Neural cell (in vitro differentiated cells): ENCODE data around the gene SPOCK1. TPM values are rescaled to one million over a fixed set of nuclear protein-coding genes. Genes with fewer than 3 reads are reported as not detected.

ENCODE experiments used
- H2AFZ ChIP-seq: fragments of 200-600, 300-800 bp; sonication (generic), shearing (Covaris generic); 2 replicates; pipeline ENCODE4 v1.6.0; 2014; ENCODE audit warnings: low read depth, mild to moderate bottlenecking, antibody characterized with exemption, low read length, moderate library complexity
- H3F3A ChIP-seq: fragments of 200-600 bp; shearing (Covaris generic); 2 replicates; pipeline ENCODE4 v1.6.1; 2016; ENCODE audit warnings: mild to moderate bottlenecking, moderate library complexity, mixed read lengths, antibody characterized with exemption, low read length; ENCODE audit not compliant: insufficient read depth, poor library complexity, severe bottlenecking
- H3K27ac ChIP-seq: fragments of 200-600, 300-800 bp; sonication (generic), shearing (Covaris generic); 2 replicates; pipeline ENCODE4 v1.5.1; 2014; ENCODE audit warnings: mild to moderate bottlenecking, low read length, moderate library complexity
- H3K27me3 ChIP-seq: fragments of 300-800, 200-600 bp; sonication (generic), shearing (Covaris generic); 2 replicates; pipeline ENCODE4 v1.6.0; 2014; ENCODE audit warnings: mild to moderate bottlenecking, low read depth, low read length, moderate library complexity; ENCODE audit not compliant: insufficient read depth
- H3K36me3 ChIP-seq: fragments of 300-800, 200-600 bp; sonication (generic), shearing (Covaris generic); 2 replicates; pipeline ENCODE4 v1.5.1; 2014; ENCODE audit warnings: mild to moderate bottlenecking, antibody characterized with exemption, low read length, moderate library complexity; ENCODE audit not compliant: insufficient read depth
- H3K4me2 ChIP-seq: fragments of 300-800, 200-600 bp; sonication (generic), shearing (Covaris generic); 2 replicates; pipeline ENCODE4 v1.6.0; 2014; ENCODE audit warnings: mild to moderate bottlenecking, low read length
- H3K4me3 ChIP-seq: fragments of 300-800, 200-600 bp; sonication (generic), shearing (Covaris generic); 2 replicates; pipeline ENCODE4 v1.5.1; 2014; ENCODE audit warnings: mild to moderate bottlenecking, low read length, moderate library complexity
- H3K79me2 ChIP-seq: fragments of 200-600 bp; shearing (Covaris generic); replicated peaks from 2 replicates; pipeline ENCODE4 v1.6.0; 2014; ENCODE audit warnings: mild to moderate bottlenecking, low read length, moderate library complexity; ENCODE audit not compliant: insufficient read depth
- H3K9ac ChIP-seq: fragments of 300-800, 200-600 bp; sonication (generic), shearing (Covaris generic); 2 replicates; pipeline ENCODE4 v1.6.1; 2016; ENCODE audit warnings: mild to moderate bottlenecking, low read length, mixed read lengths
- H3K9me2 ChIP-seq: fragments of 200-600 bp; shearing (Covaris generic); 2 replicates; pipeline ENCODE4 v1.6.1; 2016; ENCODE audit warnings: mild to moderate bottlenecking, low read length, mixed read lengths; ENCODE audit not compliant: insufficient read depth
- H3K9me3 ChIP-seq: fragments of 200-600, 300-800 bp; sonication (generic), shearing (Covaris generic); 2 replicates; pipeline ENCODE4 v1.6.1; 2016; ENCODE audit warnings: mild to moderate bottlenecking, mixed run types, low read length, moderate library complexity, mixed read lengths
- H4K20me1 ChIP-seq: fragments of 200-600 bp; shearing (Covaris generic); 2 replicates; pipeline ENCODE4 v1.6.1; 2016; ENCODE audit warnings: mild to moderate bottlenecking, mixed run types; ENCODE audit not compliant: insufficient read depth
- EP300 ChIP-seq: fragments of 450-650 bp; conservative IDR thresholded peaks from 2 replicates; pipeline ENCODE4 v1.6.1; 2014; ENCODE audit warnings: antibody characterized with exemption, mild to moderate bottlenecking, moderate library complexity; ENCODE audit not compliant: poor library complexity, severe bottlenecking
- EZH2 ChIP-seq: fragments of 200-600, 300-800 bp; shearing (Covaris generic), sonication (generic); IDR thresholded peaks from 2 replicates; pipeline ENCODE4 v1.6.1; 2014; ENCODE audit warnings: antibody characterized with exemption, low read length, borderline replicate concordance, mild to moderate bottlenecking; ENCODE audit not compliant: insufficient read depth, poor library complexity, severe bottlenecking
- MXI1 ChIP-seq: fragments of 450-650 bp; conservative IDR thresholded peaks from 2 replicates; pipeline ENCODE4 v1.6.1; 2014; ENCODE audit warnings: antibody characterized with exemption, mild to moderate bottlenecking; ENCODE audit not compliant: poor library complexity, severe bottlenecking
- POLR2AphosphoS5 ChIP-seq: IDR thresholded peaks from 2 replicates; pipeline ENCODE4 v1.6.1; 2012
- RAD21 ChIP-seq: fragments of 450-650 bp; conservative IDR thresholded peaks from 2 replicates; pipeline ENCODE4 v1.6.1; 2014; ENCODE audit warnings: antibody characterized with exemption, mild to moderate bottlenecking, moderate library complexity
- SMC3 ChIP-seq: fragments of 450-650 bp; conservative IDR thresholded peaks from 2 replicates; pipeline ENCODE4 v1.6.1; 2014; ENCODE audit warnings: antibody characterized with exemption, mild to moderate bottlenecking, moderate library complexity; ENCODE audit not compliant: poor library complexity
- TAF1 ChIP-seq: IDR thresholded peaks from 2 replicates; pipeline ENCODE4 v1.6.1; 2012; ENCODE audit warnings: low read depth
- polyA plus RNA-seq: library from polyadenylated mRNA; depleted of rRNA; stranded (reverse); fragments of >200 nt; gene quantifications from 2 replicates; pipeline ENCODE4 v1.2.3, GENCODE V29; 2014
- TF ChIP-seq, protein P1 (sequence below): fragments of 450-650 bp; IDR thresholded peaks from 2 replicates; pipeline ENCODE4 v1.5.1; 2014; ENCODE audit warnings: antibody characterized with exemption, mild to moderate bottlenecking, moderate library complexity; ENCODE audit not compliant: poor library complexity, severe bottlenecking
- TF ChIP-seq, protein P2 (sequence below): IDR thresholded peaks from 2 replicates; pipeline ENCODE4 v1.6.1; 2012; ENCODE audit warnings: borderline replicate concordance

The SPOCK1 gene
- polyA plus RNA-seq, 1 donor from 2014 or later, result 33.6 TPM

DNA sequence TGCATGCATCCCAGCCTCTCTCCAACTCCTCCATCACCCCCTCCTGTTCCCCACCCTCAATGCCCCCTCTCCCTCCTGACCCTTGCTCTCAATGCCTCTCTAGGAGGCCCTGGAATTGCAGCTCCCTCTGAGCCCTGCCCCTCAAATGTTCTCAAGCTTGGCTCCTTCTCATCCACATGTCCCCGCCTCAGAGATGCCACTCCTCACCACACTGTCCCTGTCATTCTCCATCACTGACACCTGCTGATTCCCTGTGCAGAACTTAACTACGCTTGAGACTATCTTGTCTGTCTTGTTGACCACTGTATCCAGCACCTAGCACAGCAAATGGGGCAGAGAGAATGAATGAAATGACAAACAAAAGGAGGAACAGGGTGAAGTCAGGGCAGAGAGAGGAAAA lies 314.4 kb downstream of the SPOCK1 start:
- no peak overlapping the region for H3K27ac ChIP-seq
- H3K9me2 ChIP-seq, result no peaks in the 10 kb centered on the region
- H3K9ac ChIP-seq, result no peak overlapping the region
- no peaks in the 10 kb centered on the region for H3K9me3 ChIP-seq
- no peaks in the 10 kb centered on the region for H3K79me2 ChIP-seq
- H2AFZ ChIP-seq, result no peak overlapping the region
- H3K27me3 ChIP-seq, result no peaks in the 10 kb centered on the region
- H3K4me3 ChIP-seq, result no peak overlapping the region
- H3F3A ChIP-seq, result no peaks in the 10 kb centered on the region
- no peak for TF ChIP-seq EZH2
- TF ChIP-seq, protein P1, sequence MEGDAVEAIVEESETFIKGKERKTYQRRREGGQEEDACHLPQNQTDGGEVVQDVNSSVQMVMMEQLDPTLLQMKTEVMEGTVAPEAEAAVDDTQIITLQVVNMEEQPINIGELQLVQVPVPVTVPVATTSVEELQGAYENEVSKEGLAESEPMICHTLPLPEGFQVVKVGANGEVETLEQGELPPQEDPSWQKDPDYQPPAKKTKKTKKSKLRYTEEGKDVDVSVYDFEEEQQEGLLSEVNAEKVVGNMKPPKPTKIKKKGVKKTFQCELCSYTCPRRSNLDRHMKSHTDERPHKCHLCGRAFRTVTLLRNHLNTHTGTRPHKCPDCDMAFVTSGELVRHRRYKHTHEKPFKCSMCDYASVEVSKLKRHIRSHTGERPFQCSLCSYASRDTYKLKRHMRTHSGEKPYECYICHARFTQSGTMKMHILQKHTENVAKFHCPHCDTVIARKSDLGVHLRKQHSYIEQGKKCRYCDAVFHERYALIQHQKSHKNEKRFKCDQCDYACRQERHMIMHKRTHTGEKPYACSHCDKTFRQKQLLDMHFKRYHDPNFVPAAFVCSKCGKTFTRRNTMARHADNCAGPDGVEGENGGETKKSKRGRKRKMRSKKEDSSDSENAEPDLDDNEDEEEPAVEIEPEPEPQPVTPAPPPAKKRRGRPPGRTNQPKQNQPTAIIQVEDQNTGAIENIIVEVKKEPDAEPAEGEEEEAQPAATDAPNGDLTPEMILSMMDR, result no peak
- TF ChIP-seq, protein P2, sequence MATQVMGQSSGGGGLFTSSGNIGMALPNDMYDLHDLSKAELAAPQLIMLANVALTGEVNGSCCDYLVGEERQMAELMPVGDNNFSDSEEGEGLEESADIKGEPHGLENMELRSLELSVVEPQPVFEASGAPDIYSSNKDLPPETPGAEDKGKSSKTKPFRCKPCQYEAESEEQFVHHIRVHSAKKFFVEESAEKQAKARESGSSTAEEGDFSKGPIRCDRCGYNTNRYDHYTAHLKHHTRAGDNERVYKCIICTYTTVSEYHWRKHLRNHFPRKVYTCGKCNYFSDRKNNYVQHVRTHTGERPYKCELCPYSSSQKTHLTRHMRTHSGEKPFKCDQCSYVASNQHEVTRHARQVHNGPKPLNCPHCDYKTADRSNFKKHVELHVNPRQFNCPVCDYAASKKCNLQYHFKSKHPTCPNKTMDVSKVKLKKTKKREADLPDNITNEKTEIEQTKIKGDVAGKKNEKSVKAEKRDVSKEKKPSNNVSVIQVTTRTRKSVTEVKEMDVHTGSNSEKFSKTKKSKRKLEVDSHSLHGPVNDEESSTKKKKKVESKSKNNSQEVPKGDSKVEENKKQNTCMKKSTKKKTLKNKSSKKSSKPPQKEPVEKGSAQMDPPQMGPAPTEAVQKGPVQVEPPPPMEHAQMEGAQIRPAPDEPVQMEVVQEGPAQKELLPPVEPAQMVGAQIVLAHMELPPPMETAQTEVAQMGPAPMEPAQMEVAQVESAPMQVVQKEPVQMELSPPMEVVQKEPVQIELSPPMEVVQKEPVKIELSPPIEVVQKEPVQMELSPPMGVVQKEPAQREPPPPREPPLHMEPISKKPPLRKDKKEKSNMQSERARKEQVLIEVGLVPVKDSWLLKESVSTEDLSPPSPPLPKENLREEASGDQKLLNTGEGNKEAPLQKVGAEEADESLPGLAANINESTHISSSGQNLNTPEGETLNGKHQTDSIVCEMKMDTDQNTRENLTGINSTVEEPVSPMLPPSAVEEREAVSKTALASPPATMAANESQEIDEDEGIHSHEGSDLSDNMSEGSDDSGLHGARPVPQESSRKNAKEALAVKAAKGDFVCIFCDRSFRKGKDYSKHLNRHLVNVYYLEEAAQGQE, result no peak
- TF ChIP-seq TAF1, result no peak
- TF ChIP-seq EP300, result no peak
- TF ChIP-seq MXI1, result no peak
- no peak for TF ChIP-seq SMC3
- TF ChIP-seq RAD21, result no peak
- no peak for TF ChIP-seq POLR2AphosphoS5
- no peak overlapping the region for H3K4me2 ChIP-seq
- H3K36me3 ChIP-seq, result no peaks in the 10 kb centered on the region
- H4K20me1 ChIP-seq, result no peaks in the 10 kb centered on the region

DNA sequence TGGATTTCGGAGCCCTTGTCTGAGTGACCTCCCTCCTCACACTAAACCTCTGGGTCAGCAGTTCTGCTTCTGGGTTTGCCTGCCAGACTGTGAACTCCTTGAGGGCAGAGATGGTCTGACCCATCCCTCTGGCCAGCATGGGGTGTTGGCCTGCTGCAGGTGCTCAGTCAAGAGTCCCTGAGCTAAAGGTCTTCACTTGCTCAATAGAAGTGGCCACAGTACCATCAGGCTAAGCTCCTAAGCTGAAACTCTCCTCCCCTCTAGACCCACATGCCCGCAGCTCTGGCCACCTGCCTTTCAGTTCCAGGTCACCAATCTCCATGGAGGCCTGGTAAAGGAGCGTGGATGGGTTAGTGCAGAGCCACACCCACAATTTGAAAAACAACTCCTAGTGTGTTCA lies 316.6 kb downstream of the SPOCK1 start:
- Histone ChIP-seq H3K4me2 (no peak overlapping the region), H3K9me3 (no peaks in the 10 kb centered on the region), H2AFZ (no peak overlapping the region), H3K36me3 (no peaks in the 10 kb centered on the region), H3K27me3 (no peaks in the 10 kb centered on the region), H3F3A (no peaks in the 10 kb centered on the region), H3K9ac (no peak overlapping the region), H3K9me2 (no peaks in the 10 kb centered on the region), H3K27ac (no peak overlapping the region), H3K79me2 (no peaks in the 10 kb centered on the region), H4K20me1 (no peaks in the 10 kb centered on the region), H3K4me3 (no peak overlapping the region)
- TF ChIP-seq EZH2 (no peak), EP300 (no peak), POLR2AphosphoS5 (no peak), MXI1 (no peak), TAF1 (no peak), SMC3 (no peak), RAD21 (no peak)
- TF ChIP-seq, protein P2, result no peak
- TF ChIP-seq, protein P1, result no peak
